SK-N-MC (cell line): Measurements from ENCODE around the gene SLC6A14.

Source experiments
- DNase-seq: peaks from one replicate; pipeline ENCODE4 v3.0.0-alpha.2; 2011; ENCODE audit warnings: low read depth, low spot score
- H3K27ac ChIP-seq: fragments of 200-600 bp; sonication (generic); 2 replicates; pipeline ENCODE4 v1.5.1; 2016; ENCODE audit warnings: mixed run types
- H3K36me3 ChIP-seq: fragments of 200-600 bp; sonication (generic); 2 replicates; pipeline ENCODE4 v1.6.1; 2017; ENCODE audit warnings: antibody characterized with exemption, low read length, mixed read lengths; ENCODE audit not compliant: insufficient read depth
- H3K4me3 ChIP-seq: fragments of 200-600 bp; sonication (generic); 2 replicates; pipeline ENCODE4 v1.5.1; 2016
- H3K9ac ChIP-seq: fragments of 200-600 bp; sonication (generic); 2 replicates; pipeline ENCODE4 v1.8.0; 2017; ENCODE audit warnings: mixed run types, mixed read lengths; ENCODE audit not compliant: insufficient read length
- H3K9me3 ChIP-seq: fragments of 200-600 bp; sonication (generic); 2 replicates; pipeline ENCODE4 v1.6.1; 2017; ENCODE audit warnings: low read depth, mild to moderate bottlenecking, antibody characterized with exemption, low read length, moderate library complexity, mixed read lengths
- EZH2 ChIP-seq: fragments of 200-600 bp; sonication (generic); IDR thresholded peaks from one replicate; pipeline ENCODE4 v1.6.1; 2017; ENCODE audit warnings: antibody characterized with exemption
- FOXP2 ChIP-seq: optimal IDR thresholded peaks from 2 replicates; pipeline ENCODE3; 2011; ENCODE audit warnings: mild to moderate bottlenecking, moderate library complexity; ENCODE audit not compliant: insufficient read depth; ENCODE audit errors: extremely low read length, control extremely low read depth
- POLR2AphosphoS5 ChIP-seq: IDR thresholded peaks from 2 replicates; pipeline ENCODE4 v1.6.1; 2012; ENCODE audit warnings: mild to moderate bottlenecking, low read depth, low read length, borderline replicate concordance

The SLC6A14 gene

GRCh38 chrX:116449156-116449555 lies 12.8 kb downstream of the SLC6A14 start:
- Histone ChIP-seq H3K27ac (no peak overlapping the region), H3K4me3 (no peak overlapping the region), H3K9me3 (no peaks in the 10 kb centered on the region), H3K36me3 (no peaks in the 10 kb centered on the region), H3K9ac (no peak overlapping the region)
- TF ChIP-seq POLR2AphosphoS5 (no peak), EZH2 (no peak), FOXP2 (no peak)
- DNase-seq: no peak

GRCh38 chrX:116462822-116463221 lies 26.4 kb downstream of the SLC6A14 start, which contains the start of gene CT83:
Gene CT83 (minus strand): TSS chrX:116462976. CDS start chrX:116462856, 120 bp downstream.
- H3K27ac ChIP-seq: no peak within 1 kb of the TSS
- no peak within 1 kb of the TSS for H3K9ac ChIP-seq
- TF ChIP-seq EZH2 (no peak), FOXP2 (no peak), POLR2AphosphoS5 (no peak)
- H3K9me3 ChIP-seq: no peaks in the 10 kb centered on the region
- no peak for DNase-seq
- no peak within 1 kb of the TSS for H3K4me3 ChIP-seq
- no peaks in the 10 kb centered on the region for H3K36me3 ChIP-seq

- Histone ChIP-seq H3K9me3 (no peaks in the 10 kb centered on the region), H3K36me3 (no peaks in the 10 kb centered on the region), H3K4me3 (no peak overlapping the region), H3K9ac (no peak overlapping the region), H3K27ac (no peak overlapping the region)
- TF ChIP-seq FOXP2 (no peak), EZH2 (no peak)
- DNase-seq: no peak
Measured at GRCh38 chrX:116480059-116480458, 43.7 kb downstream of the SLC6A14 start.

GRCh38 chrX:116490104-116490503 lies 53.7 kb downstream of the SLC6A14 start:
- Histone ChIP-seq H3K27ac (no peak overlapping the region), H3K9ac (no peak overlapping the region), H3K4me3 (no peak overlapping the region), H3K9me3 (no peaks in the 10 kb centered on the region), H3K36me3 (no peaks in the 10 kb centered on the region)
- DNase-seq: no peak
- TF ChIP-seq FOXP2 (no peak), POLR2AphosphoS5 (no peak), EZH2 (no peak)

GRCh38 chrX:116493271-116493670 lies 56.9 kb downstream of the SLC6A14 start:
- H3K36me3 ChIP-seq: no peaks in the 10 kb centered on the region
- H3K9me3 ChIP-seq: no peaks in the 10 kb centered on the region
- TF ChIP-seq FOXP2 (no peak), POLR2AphosphoS5 (no peak), EZH2 (no peak)
- no peak overlapping the region for H3K9ac ChIP-seq
- no peak overlapping the region for H3K27ac ChIP-seq
- DNase-seq: no peak
- no peak overlapping the region for H3K4me3 ChIP-seq

- no peak overlapping the region for H3K4me3 ChIP-seq
- no peak for DNase-seq
- H3K9me3 ChIP-seq: no peaks in the 10 kb centered on the region
- TF ChIP-seq POLR2AphosphoS5 (no peak), FOXP2 (no peak), EZH2 (no peak)
- H3K27ac ChIP-seq: no peak overlapping the region
- no peak overlapping the region for H3K9ac ChIP-seq
- H3K36me3 ChIP-seq: no peaks in the 10 kb centered on the region
Measured at GRCh38 chrX:116499780-116500179, 63.4 kb downstream of the SLC6A14 start.
